ENCODE data around the gene HADHA.

HADHA gene

GRCh38 chr2:26195040-26195984, 49.1 kb downstream of the HADHA start:
- Histone ChIP-seq H3K27me3 (ENCODE audit: control insufficient read depth in 1 of 2, insufficient read depth in 1 of 2, low read length in 2 of 2) (no peaks in the 10 kb centered on the region), H3K9ac (ENCODE audit: low read length) (no peak overlapping the region), H3K4me3 (ENCODE audit: insufficient read depth in 1 of 2, low read depth in 1 of 2, low read length in 2 of 2) (no peak overlapping the region), H4K8ac (ENCODE audit: low read length) (no peak overlapping the region), H4K91ac (ENCODE audit: low read length) (peak overlapping the region; percentile 41), H2BK15ac (ENCODE audit: low read depth, poor library complexity, severe bottlenecking) (no peak overlapping the region), H3K14ac (ENCODE audit: low read length in 2 of 2) (no peak overlapping the region), H3K18ac (ENCODE audit: low read depth in 1 of 2, low read length in 2 of 2) (no peak overlapping the region), H3K4me2 (ENCODE audit: low read length, poor library complexity, severe bottlenecking) (no peak overlapping the region), H3K23ac (ENCODE audit: low read length in 2 of 2) (no peak overlapping the region), H3K79me1 (replicated peaks; ENCODE audit: low read length, poor library complexity, severe bottlenecking) (no peaks in the 10 kb centered on the region), H3K36me3 (ENCODE audit: control insufficient read depth in 1 of 2, insufficient read depth in 2 of 2, low read depth in 1 of 2, low read length in 2 of 2) (peaks cover 56 to 99% of the 10 kb centered on the region in 2 experiments), H2BK12ac (ENCODE audit: low read length in 2 of 2) (no peak overlapping the region), H2BK120ac (ENCODE audit: low read depth, low read length) (no peak overlapping the region), H2BK5ac (ENCODE audit: low read depth, low read length, poor library complexity, severe bottlenecking) (no peak overlapping the region), H2AK5ac (ENCODE audit: low read length, severe bottlenecking) (no peak overlapping the region), H3K4me1 (ENCODE audit: control insufficient read depth, insufficient read depth, low read depth, low read length) (no peaks in the 10 kb centered on the region), H3K9me3 (ENCODE audit: control insufficient read depth, low read length) (no peaks in the 10 kb centered on the region), H3K27ac (ENCODE audit: low read length, poor library complexity, severe bottlenecking) (no peak overlapping the region), H3K4ac (ENCODE audit: low read depth in 1 of 2, low read length in 2 of 2) (no peak overlapping the region), H2AFZ (ENCODE audit: low read depth, low read length) (no peak overlapping the region)
- 93% methylated on average over 8 of the region's 12 CpGs for WGBS
- no peak for DNase-seq

GRCh38 chr2:26193578-26194231, 50.7 kb downstream of the HADHA start:
- Histone ChIP-seq H3K4ac (ENCODE audit: low read depth in 1 of 2, low read length in 2 of 2) (no peak overlapping the region), H3K4me1 (ENCODE audit: control insufficient read depth, insufficient read depth, low read depth, low read length) (no peaks in the 10 kb centered on the region), H3K27ac (ENCODE audit: low read length, poor library complexity, severe bottlenecking) (no peak overlapping the region), H4K91ac (ENCODE audit: low read length) (no peak overlapping the region), H3K4me3 (ENCODE audit: insufficient read depth in 1 of 2, low read depth in 1 of 2, low read length in 2 of 2) (no peak overlapping the region), H2BK120ac (ENCODE audit: low read depth, low read length) (no peak overlapping the region), H3K9ac (ENCODE audit: low read length) (peak overlapping the region; percentile 58), H3K14ac (ENCODE audit: low read length in 2 of 2) (no peak overlapping the region), H3K36me3 (ENCODE audit: control insufficient read depth in 1 of 2, insufficient read depth in 2 of 2, low read depth in 1 of 2, low read length in 2 of 2) (peaks cover 54 to 99% of the 10 kb centered on the region in 2 experiments), H2BK5ac (ENCODE audit: low read depth, low read length, poor library complexity, severe bottlenecking) (no peak overlapping the region), H3K4me2 (ENCODE audit: low read length, poor library complexity, severe bottlenecking) (no peak overlapping the region), H4K8ac (ENCODE audit: low read length) (no peak overlapping the region), H3K23ac (ENCODE audit: low read length in 2 of 2) (no peak overlapping the region), H2BK12ac (ENCODE audit: low read length in 2 of 2) (no peak overlapping the region), H2AFZ (ENCODE audit: low read depth, low read length) (no peak overlapping the region), H2BK15ac (ENCODE audit: low read depth, poor library complexity, severe bottlenecking) (no peak overlapping the region), H3K27me3 (ENCODE audit: control insufficient read depth in 1 of 2, insufficient read depth in 1 of 2, low read length in 2 of 2) (no peaks in the 10 kb centered on the region), H3K79me1 (replicated peaks; ENCODE audit: low read length, poor library complexity, severe bottlenecking) (no peaks in the 10 kb centered on the region), H3K18ac (ENCODE audit: low read depth in 1 of 2, low read length in 2 of 2) (no peak overlapping the region), H2AK5ac (ENCODE audit: low read length, severe bottlenecking) (no peak overlapping the region), H3K9me3 (ENCODE audit: control insufficient read depth, low read length) (no peaks in the 10 kb centered on the region)
- DNase-seq: no peak
- WGBS: 94% methylated on average over 10 of the region's 10 CpGs

GRCh38 chr2:26191316-26192159, 52.9 kb downstream of the HADHA start:
- Histone ChIP-seq H3K9ac (ENCODE audit: low read length) (no peak overlapping the region), H3K4me2 (ENCODE audit: low read length, poor library complexity, severe bottlenecking) (no peak overlapping the region), H3K14ac (ENCODE audit: low read length in 2 of 2) (no peak overlapping the region), H2BK12ac (ENCODE audit: low read length in 2 of 2) (no peak overlapping the region), H3K27me3 (ENCODE audit: control insufficient read depth in 1 of 2, insufficient read depth in 1 of 2, low read length in 2 of 2) (no peaks in the 10 kb centered on the region), H4K8ac (ENCODE audit: low read length) (no peak overlapping the region), H4K91ac (ENCODE audit: low read length) (no peak overlapping the region), H2AK5ac (ENCODE audit: low read length, severe bottlenecking) (no peak overlapping the region), H2BK15ac (ENCODE audit: low read depth, poor library complexity, severe bottlenecking) (no peak overlapping the region), H3K4me3 (ENCODE audit: insufficient read depth in 1 of 2, low read depth in 1 of 2, low read length in 2 of 2) (no peak overlapping the region), H3K9me3 (ENCODE audit: control insufficient read depth, low read length) (no peaks in the 10 kb centered on the region), H3K23ac (ENCODE audit: low read length in 2 of 2) (no peak overlapping the region), H2BK5ac (ENCODE audit: low read depth, low read length, poor library complexity, severe bottlenecking) (no peak overlapping the region), H3K18ac (ENCODE audit: low read depth in 1 of 2, low read length in 2 of 2) (no peak overlapping the region), H3K4me1 (ENCODE audit: control insufficient read depth, insufficient read depth, low read depth, low read length) (no peaks in the 10 kb centered on the region), H2AFZ (ENCODE audit: low read depth, low read length) (no peak overlapping the region), H3K36me3 (ENCODE audit: control insufficient read depth in 1 of 2, insufficient read depth in 2 of 2, low read depth in 1 of 2, low read length in 2 of 2) (peaks cover 49 to 87% of the 10 kb centered on the region in 2 experiments), H3K4ac (ENCODE audit: low read depth in 1 of 2, low read length in 2 of 2) (no peak overlapping the region), H3K79me1 (replicated peaks; ENCODE audit: low read length, poor library complexity, severe bottlenecking) (no peaks in the 10 kb centered on the region), H3K27ac (ENCODE audit: low read length, poor library complexity, severe bottlenecking) (no peak overlapping the region), H2BK120ac (ENCODE audit: low read depth, low read length) (no peak overlapping the region)
- no peak for DNase-seq
- 96% methylated on average over 20 of the region's 20 CpGs for WGBS
